Heart right ventricle (tissue), 16 donors: ENCODE data around the gene NUP37. TPM values are rescaled to one million over a fixed set of nuclear protein-coding genes. Genes with fewer than 3 reads are reported as not detected.

Source experiments
- ATAC-seq, 8 donors: fragments of 200-7000 bp; cut with Tn5 transposase; one replicate each; pipeline ENCODE4 v1.9.1; 2020; ENCODE audit warnings: mild to moderate bottlenecking in 8 of 8, moderate library complexity in 8 of 8, moderate number of reproducible peaks in 1 of 8
- DNase-seq, 2 donors: peaks; one replicate each; pipeline ENCODE4 v3.0.0-alpha.2; 2020
- H3K27ac ChIP-seq, 10 donors: fragments of 200-600 bp; sonication (generic) in 2 of 10; one replicate each; pipeline versions ENCODE4 v1.5.0 to v1.8.0; 2020 to 2022; ENCODE audit warnings: mild to moderate bottlenecking in 3 of 10
- H3K27me3 ChIP-seq, 7 donors: fragments of 200-600 bp; one replicate each; pipeline ENCODE4 v1.8.0; 2021 to 2022; ENCODE audit warnings: mild to moderate bottlenecking in 2 of 7
- H3K36me3 ChIP-seq, 9 donors: fragments of 200-600 bp; sonication (generic) in 1 of 9; one replicate each; pipeline versions ENCODE4 v1.5.0 to v1.8.0; 2020 to 2022; ENCODE audit warnings: mild to moderate bottlenecking in 2 of 9
- H3K4me1 ChIP-seq, 9 donors: fragments of 200-600 bp; sonication (generic) in 1 of 9; one replicate each; pipeline versions ENCODE4 v1.5.0 to v1.8.0; 2020 to 2022; ENCODE audit warnings: mild to moderate bottlenecking in 4 of 9
- H3K4me3 ChIP-seq, 10 donors: fragments of 200-600 bp; sonication (generic) in 2 of 10; one replicate each; pipeline versions ENCODE4 v1.5.0 to v1.8.0; 2020 to 2022; ENCODE audit warnings: mild to moderate bottlenecking in 7 of 10, moderate library complexity in 2 of 10
- H3K9me3 ChIP-seq, 11 donors: fragments of 200-600 bp in 10 of 11; sonication (generic) in 2 of 11; one replicate each; pipeline versions ENCODE4 v1.5.0 to v1.8.0; 2013 to 2022; ENCODE audit warnings: mild to moderate bottlenecking in 2 of 11, control low read depth in 1 of 11, moderate library complexity in 1 of 11
- CTCF ChIP-seq, 9 donors: fragments of 200-600 bp; sonication (generic) in 2 of 9; IDR thresholded peaks; one replicate each; pipeline versions ENCODE4 v1.5.0 to v1.8.0; 2021 to 2022; ENCODE audit warnings: antibody characterized with exemption in 9 of 9, mild to moderate bottlenecking in 5 of 9, moderate library complexity in 1 of 9
- WGBS, 2 donors: extraction: QIAGEN DNeasy Blood & Tissue Kit; methylation state at CpG; one replicate each; pipeline ENCODE4 v1.1.7; 2013; ENCODE audit warnings: inconsistent platforms in 1 of 2; 5-methylcytosine and 5-hydroxymethylcytosine counted together
- intact Hi-C, 10 donors: fragments of 100-400 bp; cut with DNase I; formaldehyde crosslinking; loops; one replicate each; pipeline versions ENCODE4 v1.11.1 to v1.14.2; 2022
- polyA plus RNA-seq, 2 donors: library from polyadenylated mRNA; stranded (reverse); fragments of 200-250 nt; gene quantifications; one replicate each; pipeline ENCODE4 v1.2.3, GENCODE V29; 2013
- total RNA-seq, 10 donors: library from RNA; stranded (reverse); fragmentation: NEBNext Ultra II Directional in 3 of 10; extraction: Animal tissue kit (Norgen Biotek cat#: 25700) in 3 of 10; gene quantifications; one replicate each; pipeline versions ENCODE4 v1.2.1 to v1.2.4, GENCODE V29; 2021 to 2023
- donor health status: Arrhythmogenic right ventricular cardiomyopathy.
- donor health status: ischemic (EF 13 %, LVEDD 7.1; RV severe dilation, severe dysfunction).
- donor health status: healthy with polysubstance abuse.
- donor health status: DM: no; HTN: yes; CAD: no.
- donor health status: DM: no; HTN: no; CAD: no.
- donor health status: ischemic (EF 25% LVEDD 6.9; RV normal size, moderate dysfunction).
- donor health status: ischemic (EF 25% LVEDD 5.7; RV mildly dilated, moderate dysfunction).
- donor health status: healthy.
- donor health status: DM: yes; HTN: yes; CAD: no.
- donor health status: Ischemic cardiomyopathy.
- donor health status: ischemic (EF 35%, LVEDD 5.7; RV mildly dilated, moderate dysfunction).
- donor health status: nonischemic (EF 11% LVEDD 7.7; RV severe dilation, severe dysfunction).
- donor health status: DM: yes; HTN: yes; CAD: no.
- donor health status: PGD.
- donor health status: ischemic (EF 29% LVEDD 5.4; RV normal size, mild dysfunction).
- donor health status: nonischemic (EF 23%, LVEDD 6.1; RV moderate dilation, normal function).

Gene NUP37
- total and polyA plus RNA-seq, 12 donors: 6.4 to 23.9 (median 20.6) TPM

DNA sequence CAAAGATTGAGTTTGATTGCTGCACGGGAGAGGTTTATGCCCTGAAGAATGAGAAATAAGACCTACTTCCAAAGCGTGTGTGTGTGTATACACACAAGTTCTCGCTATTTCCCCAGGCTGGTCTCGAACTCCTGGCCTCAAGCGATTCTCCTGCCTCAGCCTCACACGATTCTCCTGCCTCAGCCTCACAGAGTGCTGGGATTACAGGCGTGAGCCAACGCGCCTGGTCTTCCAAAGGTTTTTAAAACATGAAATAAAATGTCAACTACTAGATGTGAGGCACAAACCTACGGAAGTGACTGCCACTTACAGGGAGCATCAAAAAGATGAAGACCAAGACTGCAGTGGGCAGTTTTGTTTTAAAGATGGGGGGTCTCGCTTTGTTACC, 57.5 kb downstream of the NUP37 start:
- peak overlapping the region in 2 of 10 donors; percentile 95 to 97 for H3K27ac ChIP-seq
- TF ChIP-seq CTCF (IDR thresholded peaks at IDR 0.05): no peak
- 80 to 84% methylated on average over 11 of the region's 11 CpGs for WGBS, 2 donors
- no peaks in the 10 kb centered on the region for H3K9me3 ChIP-seq
- H3K4me1 ChIP-seq: peaks cover 0 to 14% (median 6%) of the 10 kb centered on the region in 9 donors
- DNase-seq (no peak), ATAC-seq (no peak)
- no peaks in the 10 kb centered on the region for H3K27me3 ChIP-seq
- H3K36me3 ChIP-seq: peaks cover 0 to 31% (median 0%) of the 10 kb centered on the region in 9 donors
- intact Hi-C loops: loop anchor here in 5 of 10 donors (2.0 to 10.0 kb wide), 3 partner anchors 55 to 62 kb away; partner anchors contain the start of genes NUP37 (in 1 of the 5) and PARPBP (in 1 of the 5)
- peak overlapping the region in 9 of 10 donors; percentile 74 to 97 (median 85) for H3K4me3 ChIP-seq

DNA sequence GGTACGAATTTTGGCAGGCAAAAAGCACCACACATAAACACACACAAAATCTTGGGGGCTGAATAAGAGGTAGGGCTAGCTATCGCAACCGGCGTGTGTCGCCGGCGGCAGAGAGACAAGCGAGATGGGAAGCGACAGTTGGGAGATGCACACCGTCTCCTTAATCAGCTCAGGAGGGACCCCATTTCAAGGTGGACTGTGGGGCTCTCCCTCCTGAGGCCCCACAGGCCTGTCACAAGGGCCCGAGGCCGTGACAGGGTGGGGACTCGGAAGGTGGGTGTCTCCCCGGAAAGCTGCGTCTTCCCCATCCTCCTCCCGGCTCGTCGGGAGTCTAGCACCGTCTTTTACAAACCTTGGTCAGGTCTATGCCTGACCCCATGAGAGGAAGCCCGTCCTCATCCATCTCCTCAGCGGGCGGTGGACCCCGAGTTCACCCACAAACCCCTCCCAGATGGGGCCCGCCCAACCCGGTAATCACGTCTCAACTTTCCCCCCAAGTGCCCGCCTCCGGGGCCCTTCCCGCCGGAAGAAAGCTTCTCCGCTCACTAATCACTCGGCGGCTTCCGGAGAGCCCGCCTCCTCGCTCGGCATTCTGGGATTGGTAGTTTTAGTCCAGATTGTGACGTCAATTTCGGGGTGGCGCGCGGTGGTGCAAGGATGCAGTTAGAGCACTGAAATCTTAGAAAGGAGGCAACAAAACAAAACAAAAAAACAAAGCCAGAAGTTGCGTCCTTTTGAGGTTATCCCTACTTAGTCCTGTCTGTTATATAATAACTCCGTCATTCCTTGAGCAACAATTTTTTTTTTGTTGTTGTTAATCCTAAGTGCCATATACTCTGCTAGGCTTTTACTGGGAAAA, 58.1 kb downstream of the NUP37 start, which contains the start of gene WASHC3:
Gene WASHC3, minus strand, starts transcription at position 432 of the 859 bp plus-strand sequence. Its CDS starts 29 bp downstream, at position 403.
- 1% methylated on average over 44 of the region's 44 CpGs for WGBS, 2 donors
- Histone ChIP-seq H3K4me3 (peak within 1 kb of the TSS; percentile 48 to 97 (median 83)), H3K36me3 (peaks cover 0 to 37% (median 0%) of the 10 kb centered on the region in 9 donors), H3K27ac (peak within 1 kb of the TSS; percentile 32 to 97 (median 86)), H3K9me3 (no peaks in the 10 kb centered on the region), H3K27me3 (no peaks in the 10 kb centered on the region), H3K4me1 (peaks cover 0 to 14% (median 6%) of the 10 kb centered on the region in 9 donors)
- ATAC-seq: peak; percentile 99 to 100 (median 100)
- peak; percentile 94 to 96 for DNase-seq
- intact Hi-C loops: loop anchor here in 5 of 10 donors (2.0 to 10.0 kb wide), 3 partner anchors 56 to 63 kb away; partner anchors contain the start of genes NUP37 (in 1 of the 5) and PARPBP (in 1 of the 5)
- no peak for TF ChIP-seq CTCF (IDR thresholded peaks at IDR 0.05)

- peaks cover 0 to 14% (median 6%) of the 10 kb centered on the region in 9 donors for H3K4me1 ChIP-seq
- peaks cover 0 to 44% (median 6%) of the 10 kb centered on the region in 9 donors for H3K36me3 ChIP-seq
- no peaks in the 10 kb centered on the region for H3K9me3 ChIP-seq
- H3K27ac ChIP-seq: peak overlapping the region; percentile 32 to 97 (median 86)
- peak in 7 of 8 donors; percentile 3 to 22 (median 9) for ATAC-seq
- no peak for TF ChIP-seq CTCF (IDR thresholded peaks at IDR 0.05)
- WGBS, 2 donors: 36 to 42% methylated on average over 9 of the region's 9 CpGs
- no peaks in the 10 kb centered on the region for H3K27me3 ChIP-seq
- intact Hi-C loops: loop anchor here in 4 of 10 donors (5.0 to 10.0 kb wide), 2 partner anchors 56 to 64 kb away; partner anchors contain the start of genes NUP37 (in 1 of the 4) and PARPBP (in 1 of the 4)
- DNase-seq: no peak
- peak overlapping the region; percentile 48 to 97 (median 83) for H3K4me3 ChIP-seq
Measured at GRCh38 chr12:102061096-102061559, 58.8 kb downstream of the NUP37 start.

DNA sequence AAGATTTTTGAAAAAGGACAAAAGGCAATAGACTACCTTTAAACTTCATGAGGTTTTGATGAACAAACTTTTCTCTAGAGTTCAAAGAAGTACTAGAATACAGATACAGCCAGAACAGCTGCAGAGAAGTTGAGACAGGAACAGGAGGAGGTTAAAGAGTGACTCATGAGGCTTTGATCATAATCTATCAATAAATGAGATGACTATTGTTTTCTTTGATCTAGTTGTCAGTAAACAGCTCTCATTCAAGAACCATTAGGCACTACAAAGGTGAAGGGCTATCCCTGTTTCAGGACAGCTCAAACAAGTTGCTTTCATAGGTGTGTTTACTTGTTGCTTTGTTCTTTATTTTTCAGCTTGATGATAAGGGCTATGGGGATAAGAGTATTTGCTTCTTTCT, 60.6 kb downstream of the NUP37 start:
- no peak for DNase-seq
- H3K36me3 ChIP-seq: peaks cover 0 to 62% (median 14%) of the 10 kb centered on the region in 9 donors
- no peak overlapping the region for H3K4me3 ChIP-seq
- intact Hi-C loops: loop anchor here in 1 of 10 donors (5.0 kb wide), 1 partner anchor 63 kb away; the partner anchor contains the start of genes NUP37 and PARPBP
- no peak for TF ChIP-seq CTCF (IDR thresholded peaks at IDR 0.05)
- no peak overlapping the region for H3K27ac ChIP-seq
- no peaks in the 10 kb centered on the region for H3K9me3 ChIP-seq
- peaks cover 0 to 14% (median 6%) of the 10 kb centered on the region in 9 donors for H3K4me1 ChIP-seq
- no peak for ATAC-seq
- H3K27me3 ChIP-seq: no peaks in the 10 kb centered on the region
